Hepatic stellate cell (primary cell): ENCODE measurements around the gene ZNF407.

Experiments
- DNase-seq: peaks from one replicate; pipeline ENCODE4 v3.0.0; 2011; ENCODE audit warnings: low spot score

Gene ZNF407

GRCh38 chr18:74790451-74790850, 192.8 kb downstream of the ZNF407 start:
- DNase-seq: no peak

- DNase-seq: no peak
Measured at GRCh38 chr18:74791501-74792194, 194.0 kb downstream of the ZNF407 start.

GRCh38 chr18:74793746-74794145, 196.1 kb downstream of the ZNF407 start:
- DNase-seq: no peak

- DNase-seq: no peak
Measured at GRCh38 chr18:74795751-74796150, 198.1 kb downstream of the ZNF407 start.

- DNase-seq: no peak
Measured at GRCh38 chr18:74796211-74796610, 198.5 kb downstream of the ZNF407 start.

GRCh38 chr18:74796841-74797576, 199.3 kb downstream of the ZNF407 start:
- DNase-seq: peak; percentile 24

- no peak for DNase-seq
Measured at GRCh38 chr18:74797577-74798151, 200.0 kb downstream of the ZNF407 start.

GRCh38 chr18:74799542-74799941, 201.9 kb downstream of the ZNF407 start:
- no peak for DNase-seq

GRCh38 chr18:74800098-74800497, 202.4 kb downstream of the ZNF407 start:
- no peak for DNase-seq

- DNase-seq: no peak
Measured at GRCh38 chr18:74803117-74803516, 205.4 kb downstream of the ZNF407 start.

GRCh38 chr18:74803769-74804168, 206.1 kb downstream of the ZNF407 start:
- no peak for DNase-seq

- no peak for DNase-seq
Measured at GRCh38 chr18:74804677-74805076, 207.0 kb downstream of the ZNF407 start.

GRCh38 chr18:74806073-74806472, 208.4 kb downstream of the ZNF407 start:
- DNase-seq: no peak

GRCh38 chr18:74806700-74807416, 209.2 kb downstream of the ZNF407 start:
- peak; percentile 45 for DNase-seq

- no peak for DNase-seq
Measured at GRCh38 chr18:74817576-74817975, 219.9 kb downstream of the ZNF407 start.

GRCh38 chr18:74818516-74819175, 221.0 kb downstream of the ZNF407 start:
- DNase-seq: peak; percentile 31

GRCh38 chr18:74819433-74820059, 221.9 kb downstream of the ZNF407 start:
- no peak for DNase-seq

- DNase-seq: no peak
Measured at GRCh38 chr18:74820160-74820780, 222.6 kb downstream of the ZNF407 start.

- no peak for DNase-seq
Measured at GRCh38 chr18:74825460-74825859, 227.8 kb downstream of the ZNF407 start.

GRCh38 chr18:74826572-74826971, 228.9 kb downstream of the ZNF407 start:
- DNase-seq: no peak

- DNase-seq: no peak
Measured at GRCh38 chr18:74828200-74828599, 230.5 kb downstream of the ZNF407 start.
